OCI-M2 (cell line): Measurements from ENCODE around the gene IWS1.

Experiments used
- DNase-seq: peaks from one replicate; lab custom pipeline; 2025; ENCODE audit not compliant: unreplicated experiment; lab: John Stamatoyannopoulos, UW

IWS1 gene

DNA sequence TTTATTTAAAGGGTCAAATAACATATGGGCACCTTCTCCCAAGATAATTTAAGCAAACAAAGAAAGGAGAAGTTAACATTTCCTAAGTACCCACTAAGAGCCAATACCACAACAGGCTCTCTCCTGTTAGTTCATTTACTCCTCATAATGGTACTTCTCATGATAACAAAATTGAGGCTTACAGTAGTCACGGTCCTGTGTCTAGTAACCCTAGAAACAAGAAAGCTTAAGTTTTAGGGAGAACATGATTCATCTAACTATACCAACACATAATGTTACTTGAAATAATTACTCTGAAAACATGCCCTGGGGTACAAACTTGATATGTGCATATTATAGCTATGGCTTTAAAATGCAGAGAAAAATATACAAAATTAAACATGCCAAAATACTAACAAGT, 19.8 kb downstream of the IWS1 start:
- DNase-seq = no peak

DNA sequence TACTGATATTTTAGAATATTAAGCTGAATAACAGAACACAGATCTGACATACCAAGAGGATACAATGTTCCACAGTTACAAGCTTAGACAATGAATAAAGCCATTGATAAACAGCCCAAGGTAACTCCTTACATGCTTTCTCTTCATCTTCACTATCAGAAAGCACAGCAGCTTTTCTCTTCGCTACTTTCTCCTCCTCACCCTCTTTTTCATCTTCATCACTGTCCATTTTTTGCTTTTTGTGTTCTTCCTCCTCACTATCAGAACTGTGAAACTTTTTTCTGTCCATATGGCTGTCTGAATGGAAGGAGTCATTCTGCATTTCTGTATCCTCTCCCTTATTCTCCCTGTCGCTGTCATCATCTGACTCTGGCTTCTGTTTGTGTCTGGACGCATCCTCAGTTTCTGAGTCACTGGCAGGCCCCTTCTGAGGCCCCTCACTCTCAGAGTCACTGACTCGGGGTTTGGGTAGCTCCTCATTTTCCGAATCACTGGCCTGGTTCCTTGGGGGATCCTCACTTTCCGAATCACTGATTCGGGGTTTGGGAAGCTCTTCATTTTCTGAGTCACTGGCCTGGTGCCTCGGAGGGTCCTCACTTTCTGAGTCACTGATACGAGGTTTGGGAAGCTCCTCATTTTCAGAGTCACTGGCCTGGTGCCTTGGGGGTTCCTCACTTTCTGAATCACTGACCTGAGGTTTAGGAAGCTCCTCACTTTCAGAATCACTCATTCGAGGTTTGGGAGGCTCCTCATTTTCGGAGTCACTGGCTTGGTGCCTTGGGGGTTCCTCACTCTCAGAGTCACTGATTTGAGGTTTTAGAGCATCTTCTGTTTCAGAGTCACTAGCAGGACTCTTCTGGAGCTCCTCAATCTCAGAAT, 21.5 kb downstream of the IWS1 start:
- no peak for DNase-seq

DNA sequence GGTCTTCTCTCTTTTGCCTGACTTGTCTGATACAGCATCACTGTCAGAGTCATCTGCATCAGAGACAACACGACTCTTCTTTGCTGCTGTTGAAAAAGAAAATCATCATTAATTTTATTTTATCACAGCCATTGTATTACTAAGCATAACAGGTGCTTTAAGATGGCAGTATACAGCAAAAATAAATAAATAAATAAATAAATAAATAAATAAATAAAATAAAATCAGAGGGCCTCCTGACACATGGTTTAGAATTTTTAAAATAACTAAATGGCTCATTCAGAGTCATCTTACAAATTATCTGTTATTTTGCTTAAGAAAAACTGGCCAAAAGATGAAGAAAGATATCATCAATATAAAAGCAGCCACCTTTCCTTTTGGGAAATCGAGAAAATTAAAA, 22.8 kb downstream of the IWS1 start:
- no peak for DNase-seq

GRCh38 chr2:127498386-127498785, 27.9 kb downstream of the IWS1 start:
- no peak for DNase-seq

- DNase-seq = no peak
Observed at GRCh38 chr2:127490283-127490682, 36.0 kb downstream of the IWS1 start.

- DNase-seq = no peak
Observed at GRCh38 chr2:127486247-127487058, 39.8 kb downstream of the IWS1 start.

DNA sequence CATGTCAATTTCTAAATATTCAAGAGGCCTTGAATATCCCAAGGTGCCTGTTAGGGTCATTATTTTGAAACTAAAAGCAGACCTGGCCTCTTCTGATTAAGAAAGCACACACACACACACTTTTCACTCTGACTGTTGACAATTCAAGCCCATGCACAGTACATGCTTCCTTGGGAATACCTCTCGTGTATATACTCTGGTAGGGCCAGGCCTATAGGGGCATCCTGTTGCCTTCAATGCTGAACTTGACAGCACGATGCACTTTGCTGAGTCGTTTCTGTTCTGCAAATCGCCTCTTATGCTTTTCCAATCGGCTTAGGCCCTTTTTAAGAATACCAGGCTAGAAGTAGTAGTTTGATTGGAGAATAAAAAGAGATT, 40.6 kb downstream of the IWS1 start:
- DNase-seq = no peak

- no peak for DNase-seq
Observed at GRCh38 chr2:127485051-127485693, 41.1 kb downstream of the IWS1 start.

DNA sequence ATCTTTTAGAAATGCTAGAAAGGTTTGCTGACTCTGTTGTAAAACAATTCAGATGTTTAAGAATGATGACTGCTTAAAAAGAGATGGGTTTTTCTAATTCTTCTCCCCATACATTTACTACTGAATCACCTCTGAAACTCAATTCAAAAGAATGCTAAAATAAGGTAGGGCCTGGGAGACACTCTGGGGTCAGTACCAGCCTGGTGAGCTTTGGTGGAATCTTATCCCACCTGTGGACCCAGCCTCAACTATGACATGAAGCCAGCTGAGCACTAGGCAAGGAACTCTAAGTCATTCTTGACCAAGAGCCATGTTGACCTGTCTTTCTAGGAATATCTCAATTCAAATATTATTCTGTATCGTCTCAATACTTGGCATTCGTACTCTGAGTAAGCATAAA, 44.3 kb downstream of the IWS1 start:
- no peak for DNase-seq

DNA sequence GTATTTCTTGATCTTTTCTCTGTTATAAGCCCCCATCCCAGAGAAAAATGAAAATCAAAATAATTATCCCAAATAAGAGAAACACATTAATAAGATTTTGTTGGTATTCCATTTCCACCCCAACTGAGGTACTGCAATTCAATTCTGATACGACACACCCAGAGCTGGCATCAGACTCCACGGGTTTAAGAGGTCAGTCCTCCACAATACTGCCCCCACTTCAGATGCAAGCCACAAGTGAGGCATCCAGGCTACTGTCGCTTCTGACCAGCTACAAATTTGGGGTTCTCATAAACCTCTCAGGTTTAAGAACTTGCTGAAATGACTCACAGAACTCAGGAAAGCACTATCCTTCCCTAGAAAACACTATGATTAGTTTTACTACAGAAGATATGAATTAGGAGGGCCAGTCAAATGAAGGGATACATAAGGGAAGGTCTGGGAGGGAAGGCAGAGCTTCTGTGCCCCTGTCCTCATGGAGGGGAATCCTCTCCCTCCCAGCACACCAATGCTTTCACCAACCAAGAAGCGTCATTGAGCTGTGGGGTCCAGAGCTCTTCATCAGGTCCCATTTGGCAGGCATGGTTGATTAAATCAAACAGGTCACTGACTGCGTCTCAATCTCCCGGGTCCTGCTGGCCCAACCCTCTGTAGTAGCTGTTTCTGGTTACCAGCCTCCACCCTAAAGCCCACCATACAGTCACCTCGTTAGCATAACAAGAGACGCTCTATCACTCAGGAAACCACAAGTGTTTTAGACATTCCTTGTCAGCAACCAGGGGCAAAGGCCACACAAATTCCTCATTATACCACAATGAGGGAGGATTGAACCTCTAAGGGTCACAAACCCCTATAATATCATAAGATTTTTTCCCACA, 46.2 kb downstream of the IWS1 start:
- no peak for DNase-seq

DNA sequence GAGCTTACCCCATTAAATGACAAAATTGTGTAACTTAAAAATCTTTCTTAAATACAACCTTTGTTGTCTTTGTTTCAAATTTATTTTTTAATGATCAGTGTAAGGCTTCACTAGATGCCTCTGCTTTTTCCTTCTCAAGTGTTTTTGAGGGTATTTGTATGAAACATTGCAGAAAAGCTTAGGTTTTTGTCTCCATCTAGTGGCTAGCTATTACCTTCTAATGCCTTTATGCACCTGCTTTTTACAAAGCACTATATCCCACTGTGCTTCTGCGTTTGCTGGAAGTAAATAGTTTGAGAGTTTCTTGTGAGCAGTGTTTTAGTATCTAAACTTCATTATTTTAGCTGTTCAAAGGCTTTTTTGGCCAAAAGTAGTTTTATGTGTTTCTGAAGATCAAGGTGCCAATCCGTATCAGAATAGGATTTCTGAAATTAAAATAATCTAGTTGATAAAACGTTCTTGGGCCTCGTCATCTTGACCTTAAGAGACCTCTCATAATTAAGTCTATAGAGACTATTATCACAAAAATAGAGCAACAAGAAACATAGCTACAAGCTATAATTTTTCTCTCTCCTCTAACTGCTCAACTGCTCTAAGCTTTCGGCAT, 47.0 kb downstream of the IWS1 start:
- peak; percentile 29 for DNase-seq

DNA sequence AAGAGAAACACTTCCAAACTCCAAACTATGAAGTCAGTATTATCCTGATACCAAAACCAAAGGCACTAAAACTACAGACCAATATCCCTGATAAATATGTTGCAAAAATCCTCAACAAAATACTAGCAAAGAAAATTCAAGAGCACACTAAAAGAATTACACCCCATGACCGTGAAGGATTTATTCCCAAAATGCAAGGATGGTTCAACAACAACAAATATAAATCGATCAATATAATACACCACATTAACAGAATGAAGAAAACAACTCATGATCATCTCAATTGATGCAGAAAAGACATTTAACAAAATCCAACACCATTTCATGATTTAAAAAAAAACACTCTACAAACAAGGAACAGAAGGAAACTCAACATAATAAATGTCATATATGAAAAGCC, 50.5 kb downstream of the IWS1 start:
- no peak for DNase-seq

DNA sequence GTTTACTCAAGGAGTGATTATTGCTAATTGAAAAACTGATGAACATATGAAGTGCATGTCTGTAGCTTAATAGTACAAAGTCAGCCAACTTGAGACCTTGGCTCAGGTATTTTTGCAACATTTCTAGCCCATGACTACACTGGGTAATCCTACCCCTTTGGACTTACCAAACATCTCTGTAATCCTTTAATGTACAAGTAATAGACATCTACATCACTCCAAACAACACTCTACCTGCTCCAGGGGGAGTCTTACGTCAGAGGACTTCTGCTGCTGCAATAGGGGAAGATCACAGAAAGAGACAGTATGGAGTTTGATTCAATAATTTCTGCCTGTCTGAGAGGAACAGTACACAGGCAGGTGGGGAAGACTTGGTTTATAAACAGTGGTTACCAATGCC, 54.0 kb downstream of the IWS1 start:
- no peak for DNase-seq

- DNase-seq = no peak
Observed at GRCh38 chr2:127471286-127471988, 54.9 kb downstream of the IWS1 start.

DNA sequence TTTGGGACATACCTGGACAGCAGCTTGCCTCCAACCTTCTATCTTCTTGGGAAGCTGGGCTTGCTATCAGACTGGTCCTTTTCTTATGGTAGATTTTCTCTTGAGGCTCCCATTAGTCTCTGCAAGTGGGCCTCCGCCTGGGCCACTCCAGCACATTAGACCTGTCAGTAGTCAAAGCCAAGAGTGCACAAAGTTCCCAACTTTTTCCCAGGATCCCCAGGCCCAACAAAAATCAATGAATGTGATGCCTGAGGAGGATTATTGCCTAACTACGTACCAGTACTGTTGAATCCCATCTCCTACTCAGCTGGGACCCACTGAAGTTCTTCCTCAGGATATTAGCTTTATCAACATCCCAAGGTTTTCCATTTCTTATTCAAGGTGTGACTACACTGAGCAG, 56.3 kb downstream of the IWS1 start:
- DNase-seq = no peak

DNA sequence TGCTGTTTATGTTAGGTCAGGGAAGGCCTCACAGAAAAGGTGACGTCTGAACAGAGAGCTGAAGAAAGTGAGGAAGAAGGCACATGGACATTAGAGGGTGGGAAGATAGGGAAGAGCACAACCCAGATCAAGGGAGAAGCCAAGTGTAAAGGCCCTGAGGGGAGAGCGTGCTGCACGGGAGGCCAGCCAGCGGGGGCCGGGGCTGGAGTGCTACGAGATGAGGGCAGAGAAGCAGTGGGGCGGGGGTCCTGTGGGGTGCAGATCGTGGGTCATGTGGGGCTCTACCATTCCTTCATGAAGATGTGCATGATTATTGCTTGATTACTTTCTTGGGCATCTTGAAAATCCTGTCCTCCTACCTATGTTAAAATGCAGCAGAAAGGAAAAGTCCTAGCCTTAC, 57.2 kb downstream of the IWS1 start:
- no peak for DNase-seq

GRCh38 chr2:127465258-127465657, 61.0 kb downstream of the IWS1 start:
- DNase-seq = no peak

- DNase-seq = no peak
Observed at GRCh38 chr2:127464470-127465257, 61.6 kb downstream of the IWS1 start.
